ENCODE results near the gene MLLT6. TPM values are rescaled to one million over a fixed set of nuclear protein-coding genes. Genes with fewer than 3 reads are reported as not detected.

The MLLT6 gene
- total RNA-seq, 4 donors from 2014 or later = 48.2 to 76.8 (median 56.3) TPM

DNA sequence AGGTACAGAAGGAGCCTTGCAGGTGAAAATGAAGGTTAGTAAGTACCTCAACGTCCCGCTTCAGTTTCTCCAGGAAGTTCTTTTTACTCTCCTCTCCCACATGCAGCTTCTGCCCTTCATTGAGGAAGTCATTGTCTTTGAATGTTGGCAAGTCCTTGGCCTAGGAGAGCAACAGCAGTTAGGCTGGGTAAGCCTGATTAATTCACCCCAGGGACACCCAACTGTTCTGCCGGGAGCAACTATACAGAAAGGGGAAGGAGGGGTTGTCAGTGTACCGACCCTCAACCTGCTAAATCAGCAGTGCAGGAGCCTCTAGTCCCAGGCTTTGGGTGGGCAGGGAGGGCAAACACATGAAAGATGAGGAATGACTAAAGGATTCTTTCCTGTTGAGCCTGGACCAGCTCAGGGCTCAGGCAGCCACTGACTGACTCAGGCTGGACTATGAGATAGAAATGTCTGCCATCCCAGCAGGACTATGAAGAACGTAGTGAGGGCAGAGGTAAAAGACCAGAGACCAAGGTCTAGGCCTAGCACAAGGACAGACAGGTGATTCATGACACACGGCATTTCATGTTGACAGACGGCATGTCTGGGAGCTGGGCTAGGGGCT lies 72.7 kb downstream of the MLLT6 start:
- H3K27me3 ChIP-seq = no peaks in the 10 kb centered on the region
- no peak overlapping the region for H3K27ac ChIP-seq
- intact Hi-C loops (cut with DNase I; ENCODE audit: low total_unique reads) (no loop called here), in situ Hi-C loops (cut with MboI; ENCODE audit: low sequenced_read_pairs in 4 of 4) (no loop called here)
- TF ChIP-seq, protein P1, sequence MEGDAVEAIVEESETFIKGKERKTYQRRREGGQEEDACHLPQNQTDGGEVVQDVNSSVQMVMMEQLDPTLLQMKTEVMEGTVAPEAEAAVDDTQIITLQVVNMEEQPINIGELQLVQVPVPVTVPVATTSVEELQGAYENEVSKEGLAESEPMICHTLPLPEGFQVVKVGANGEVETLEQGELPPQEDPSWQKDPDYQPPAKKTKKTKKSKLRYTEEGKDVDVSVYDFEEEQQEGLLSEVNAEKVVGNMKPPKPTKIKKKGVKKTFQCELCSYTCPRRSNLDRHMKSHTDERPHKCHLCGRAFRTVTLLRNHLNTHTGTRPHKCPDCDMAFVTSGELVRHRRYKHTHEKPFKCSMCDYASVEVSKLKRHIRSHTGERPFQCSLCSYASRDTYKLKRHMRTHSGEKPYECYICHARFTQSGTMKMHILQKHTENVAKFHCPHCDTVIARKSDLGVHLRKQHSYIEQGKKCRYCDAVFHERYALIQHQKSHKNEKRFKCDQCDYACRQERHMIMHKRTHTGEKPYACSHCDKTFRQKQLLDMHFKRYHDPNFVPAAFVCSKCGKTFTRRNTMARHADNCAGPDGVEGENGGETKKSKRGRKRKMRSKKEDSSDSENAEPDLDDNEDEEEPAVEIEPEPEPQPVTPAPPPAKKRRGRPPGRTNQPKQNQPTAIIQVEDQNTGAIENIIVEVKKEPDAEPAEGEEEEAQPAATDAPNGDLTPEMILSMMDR (IDR thresholded peaks at IDR 0.05 in 4 of 5, conservative IDR thresholded peaks at IDR 0.05 in 1 of 5) = no peak
- TF ChIP-seq POLR2A (IDR thresholded peaks at IDR 0.05) = no peak
- H3K36me3 ChIP-seq = peaks cover 5 to 99% of the 10 kb centered on the region in 2 donors
- no peaks in the 10 kb centered on the region for H3K9me3 ChIP-seq
- no peaks in the 10 kb centered on the region for H3K4me1 ChIP-seq
- DNase-seq = no peak
- no peak for ATAC-seq
- H3K4me3 ChIP-seq = no peak overlapping the region

Small RNA genes within 50 kb of the gene (microRNA-seq; reads per million reads assigned to microRNA genes)
- gene MIR4726 (ENCODE audit: borderline replicate concordance in 2 of 2) (0 reads per million in 2 donors), gene MIR4734 (ENCODE audit: borderline replicate concordance in 2 of 2) (0 reads per million in 2 donors)

Other genes starting within 250 kb of the MLLT6 start
- gene SRCIN1, start 99.3 kb upstream of the MLLT6 start, total RNA-seq = under 1 TPM in 1 of 4 donors, not detected in 3; 0.24 TPM
- gene EPOP, start 30.3 kb upstream of the MLLT6 start, total RNA-seq = 1 to 10 TPM in 1 of 4 donors, under 1 TPM in 2, not detected in 1; 0.29 to 1.2 (median 0.75) TPM
- gene CISD3, start 25.1 kb downstream of the MLLT6 start, total RNA-seq = 10 to 100 TPM; 10.0 to 25.8 (median 13.3) TPM
- 1 to 10 TPM; 1.3 to 4.0 (median 1.6) TPM for gene PCGF2, start 43.1 kb downstream of the MLLT6 start, total RNA-seq
- gene PSMB3, start 47.5 kb downstream of the MLLT6 start, total RNA-seq = 100 to 1,000 TPM; 211 to 334 (median 280) TPM
- 10 to 100 TPM; 57.2 to 97.0 (median 76.8) TPM for gene PIP4K2B, start 94.3 kb downstream of the MLLT6 start, total RNA-seq
- 10 to 100 TPM in 3 of 4 donors, 1 to 10 TPM in 1; 9.1 to 14.4 (median 12.3) TPM for gene CWC25, start 120.0 kb downstream of the MLLT6 start, total RNA-seq
- 1,000 to 10,000 TPM in 1 of 4 donors, 100 to 1,000 TPM in 3; 878 to 1,126 (median 955) TPM for gene RPL23, start 148.4 kb downstream of the MLLT6 start, total RNA-seq
- 10 to 100 TPM; 10.7 to 24.1 (median 20.5) TPM for gene LASP1, start 164.8 kb downstream of the MLLT6 start, total RNA-seq

Data from gastrocnemius medialis (tissue), 4 donors.